H1 (cell line): ENCODE results near the gene PTPN3. TPM values are rescaled to one million over a fixed set of nuclear protein-coding genes. Genes with fewer than 3 reads are reported as not detected.

ENCODE experiments used
- CTCF ChIA-PET: fragments of 300-600 bp; sonication (Branson Sonifier 250); formaldehyde crosslinking; loops from one replicate; lab custom pipeline; 2021; ENCODE audit not compliant: partially characterized antibody; lab: Charles Lee
- POLR2A ChIA-PET: fragments of 300-600 bp; sonication (Branson Sonifier 250); formaldehyde crosslinking; loops from one replicate; lab custom pipeline; 2021; ENCODE audit warnings: inconsistent platforms; ENCODE audit not compliant: partially characterized antibody; lab: Charles Lee
- DNase-seq, 2 experiments: peaks; one replicate each; pipeline versions ENCODE4 v3.0.0 to v3.0.0-alpha.2; 2010 to 2022; ENCODE audit warnings: low spot score in 2 of 2, low read depth in 1 of 2, mixed read lengths in 1 of 2
- FAIRE-seq: peaks from 2 replicates; lab custom pipeline; 2011; peaks lifted over from hg19 to GRCh38; lab: Jason Lieb, UNC
- H2AFZ ChIP-seq: 2 replicates; pipeline ENCODE4 v1.8.1; 2012; ENCODE audit warnings: low read length, inconsistent platforms
- H2AK5ac ChIP-seq: 2 replicates; pipeline ENCODE4 v1.6.1; 2013; ENCODE audit warnings: low read depth, low read length
- H2BK120ac ChIP-seq: replicated peaks from 2 replicates; pipeline ENCODE3; 2013; ENCODE audit warnings: low read depth, low read length, inconsistent platforms
- H2BK12ac ChIP-seq: 2 replicates; pipeline ENCODE4 v1.6.1; 2013; ENCODE audit warnings: low read depth, low read length
- H2BK15ac ChIP-seq: 2 replicates; pipeline ENCODE4 v1.6.1; 2013; ENCODE audit warnings: low read length
- H2BK20ac ChIP-seq: 2 replicates; pipeline ENCODE4 v1.6.1; 2013; ENCODE audit warnings: low read length
- H2BK5ac ChIP-seq: 2 replicates; pipeline ENCODE4 v1.6.1; 2013; ENCODE audit warnings: low read depth, low read length
- H3K14ac ChIP-seq: 2 replicates; pipeline ENCODE4 v1.6.1; 2013; ENCODE audit warnings: inconsistent platforms; ENCODE audit not compliant: insufficient read length
- H3K18ac ChIP-seq: 2 replicates; pipeline ENCODE4 v1.6.1; 2013; ENCODE audit warnings: low read length; ENCODE audit errors: extremely low read depth
- H3K23ac ChIP-seq: 2 replicates; pipeline ENCODE4 v1.6.1; 2013; ENCODE audit warnings: inconsistent platforms; ENCODE audit not compliant: insufficient read length
- H3K23me2 ChIP-seq: 2 replicates; pipeline ENCODE4 v1.6.1; 2013; ENCODE audit warnings: low read depth, low read length
- H3K27ac ChIP-seq: 2 replicates; pipeline ENCODE4 v1.6.1; 2011; ENCODE audit warnings: low read depth, low read length, inconsistent platforms
- H3K27me3 ChIP-seq, 4 experiments: replicated peaks in 1 of 4; 1 replicate in 1 of 4; 2 replicates in 3 of 4; pipeline versions ENCODE4 v1.6.1 to v1.8.1; 2011 to 2013; ENCODE audit warnings: low read length in 3 of 4, mild to moderate bottlenecking in 3 of 4, inconsistent platforms in 2 of 4, mixed read lengths in 2 of 4, moderate library complexity in 1 of 4; ENCODE audit not compliant: control insufficient read depth in 3 of 4, insufficient read depth in 3 of 4; ENCODE audit errors: extremely low read depth in 1 of 4
- H3K36me3 ChIP-seq, 4 experiments: 2 replicates each; pipeline versions ENCODE4 v1.6.1 to v1.8.1; 2011 to 2013; ENCODE audit warnings: mild to moderate bottlenecking in 4 of 4, low read length in 3 of 4, moderate library complexity in 2 of 4, control low read depth in 1 of 4, inconsistent platforms in 1 of 4; ENCODE audit not compliant: insufficient read depth in 4 of 4, control insufficient read depth in 2 of 4
- H3K4ac ChIP-seq: replicated peaks from 2 replicates; pipeline ENCODE3; 2013; ENCODE audit warnings: low read length, low read depth, mixed read lengths, inconsistent platforms; ENCODE audit not compliant: insufficient read length
- H3K4me1 ChIP-seq, 4 experiments: replicated peaks in 1 of 4; 1 replicate in 1 of 4; 2 replicates in 3 of 4; pipeline versions ENCODE4 v1.6.1 to v1.8.1; 2011 to 2013; ENCODE audit warnings: low read length in 3 of 4, inconsistent platforms in 2 of 4, mixed read lengths in 1 of 4; ENCODE audit not compliant: insufficient read depth in 4 of 4, control insufficient read depth in 3 of 4
- H3K4me2 ChIP-seq, 2 experiments: 2 replicates each; pipeline versions ENCODE4 v1.6.1 to v1.8.1; 2011 to 2013; ENCODE audit warnings: low read depth in 2 of 2, low read length in 2 of 2, control low read depth in 1 of 2, inconsistent platforms in 1 of 2, mild to moderate bottlenecking in 1 of 2; ENCODE audit not compliant: insufficient read depth in 1 of 2
- H3K4me3 ChIP-seq, 4 experiments: fragments of 200-600, 300-600 bp in 1 of 4; sonication (generic), shearing (Covaris generic), sonication (Bioruptor Twin) in 1 of 4; 2 replicates each; pipeline versions ENCODE4 v1.5.1 to v1.8.1; 2011 to 2016; ENCODE audit warnings: low read length in 4 of 4, low read depth in 3 of 4, control low read depth in 2 of 4, inconsistent platforms in 2 of 4, mild to moderate bottlenecking in 2 of 4, mixed read lengths in 1 of 4, moderate library complexity in 1 of 4; ENCODE audit not compliant: insufficient read depth in 2 of 4; ENCODE audit errors: extremely low read depth in 1 of 4
- H3K56ac ChIP-seq: replicated peaks from 2 replicates; pipeline ENCODE3; 2013; ENCODE audit warnings: low read depth, mild to moderate bottlenecking, mixed read lengths, low read length, inconsistent platforms; ENCODE audit not compliant: insufficient read length
- H3K79me1 ChIP-seq: 2 replicates; pipeline ENCODE4 v1.6.1; 2013; ENCODE audit warnings: low read depth, low read length, control low read depth
- H3K79me2 ChIP-seq, 2 experiments: 2 replicates each; pipeline versions ENCODE4 v1.6.1 to v1.8.1; 2012 to 2013; ENCODE audit warnings: low read length in 2 of 2, mild to moderate bottlenecking in 2 of 2, inconsistent platforms in 1 of 2; ENCODE audit not compliant: insufficient read depth in 2 of 2, control insufficient read depth in 1 of 2
- H3K9ac ChIP-seq, 4 experiments: replicated peaks in 1 of 4; 1 replicate in 1 of 4; 2 replicates in 3 of 4; pipeline versions ENCODE4 v1.6.1 to v1.8.1; 2011 to 2013; ENCODE audit warnings: low read depth in 3 of 4, low read length in 3 of 4, control low read depth in 2 of 4, mild to moderate bottlenecking in 2 of 4, moderate library complexity in 2 of 4, inconsistent platforms in 1 of 4; ENCODE audit errors: extremely low read depth in 1 of 4
- H3K9me3 ChIP-seq, 2 experiments: 2 replicates each; pipeline versions ENCODE4 v1.6.1 to v1.8.1; 2012 to 2013; ENCODE audit warnings: mild to moderate bottlenecking in 2 of 2, moderate library complexity in 2 of 2, control low read depth in 1 of 2, inconsistent platforms in 1 of 2, low read depth in 1 of 2, low read length in 1 of 2, mixed read lengths in 1 of 2; ENCODE audit not compliant: insufficient read depth in 2 of 2
- H4K20me1 ChIP-seq, 2 experiments: replicated peaks in 1 of 2; 2 replicates each; pipeline versions ENCODE3 to v1.8.1; 2011 to 2013; ENCODE audit warnings: inconsistent platforms in 2 of 2, low read length in 2 of 2, mild to moderate bottlenecking in 1 of 2; ENCODE audit not compliant: insufficient read depth in 2 of 2, control insufficient read depth in 1 of 2
- H4K5ac ChIP-seq: 2 replicates; pipeline ENCODE4 v1.6.1; 2013; ENCODE audit warnings: low read length, low read depth, mixed read lengths, inconsistent platforms; ENCODE audit not compliant: insufficient read length
- H4K8ac ChIP-seq: 2 replicates; pipeline ENCODE4 v1.8.0; 2013; ENCODE audit warnings: mild to moderate bottlenecking, moderate library complexity, low read length, inconsistent platforms; ENCODE audit not compliant: insufficient read depth; ENCODE audit errors: extremely low read depth
- H4K91ac ChIP-seq: replicated peaks from 2 replicates; pipeline ENCODE3; 2013; ENCODE audit warnings: low read length, mixed read lengths, inconsistent platforms; ENCODE audit not compliant: insufficient read length
- ASH2L ChIP-seq: fragments of 200-600, 300-600 bp; sonication (generic); IDR thresholded peaks from one replicate; pipeline ENCODE4 v1.7.1; 2017; ENCODE audit warnings: low read length
- BACH1 ChIP-seq: IDR thresholded peaks from 2 replicates; pipeline ENCODE4 v1.6.1; 2012; ENCODE audit warnings: low read length, improper control_type of control experiment
- CREB1 ChIP-seq: IDR thresholded peaks from 2 replicates; pipeline ENCODE4 v1.6.1; 2012; ENCODE audit warnings: inconsistent platforms
- CTBP2 ChIP-seq: IDR thresholded peaks from 2 replicates; pipeline ENCODE4 v1.7.0; 2011; ENCODE audit warnings: borderline replicate concordance, mild to moderate bottlenecking, moderate library complexity, mixed read lengths, low read length; ENCODE audit not compliant: insufficient read depth, insufficient read length
- GTF2F1 ChIP-seq: IDR thresholded peaks from 2 replicates; pipeline ENCODE4 v1.6.1; 2012; ENCODE audit warnings: low read depth, low read length, improper control_type of control experiment, borderline replicate concordance
- JUND ChIP-seq: IDR thresholded peaks from 2 replicates; pipeline ENCODE4 v1.6.1; 2011; ENCODE audit warnings: mild to moderate bottlenecking, improper control_type of control experiment, low read length
- KDM4A ChIP-seq: IDR thresholded peaks from one replicate; pipeline ENCODE4 v1.7.1; 2012; ENCODE audit warnings: low read depth, mild to moderate bottlenecking, moderate library complexity, low read length, inconsistent platforms; ENCODE audit not compliant: severe bottlenecking
- SAP30 ChIP-seq: fragments of 300-600 bp; sonication (generic); IDR thresholded peaks from 2 replicates; pipeline ENCODE4 v1.7.1; 2012; ENCODE audit warnings: low read length, moderate library complexity, mild to moderate bottlenecking, inconsistent platforms; ENCODE audit not compliant: insufficient read depth, insufficient replicate concordance
- TBP ChIP-seq: IDR thresholded peaks from 2 replicates; pipeline ENCODE4 v1.6.1; 2011; ENCODE audit warnings: low read depth, low read length, improper control_type of control experiment
- TCF12 ChIP-seq: IDR thresholded peaks from 2 replicates; pipeline ENCODE4 v1.6.1; 2011; ENCODE audit warnings: low read depth, mild to moderate bottlenecking, low read length
- WGBS, 2 experiments: shearing (Covaris generic) in 1 of 2; methylation state at CpG; one replicate each; pipeline versions ENCODE4 v1.1.6 to v1.1.7; 2013 to 2015; ENCODE audit warnings: low lambda C conversion rate in 2 of 2, mixed read lengths in 2 of 2, inconsistent platforms in 1 of 2, low coverage in 1 of 2, missing lambda C conversion rate in 1 of 2; ENCODE audit not compliant: insufficient replicate concordance in 2 of 2, insufficient coverage in 1 of 2, insufficient read length in 1 of 2; ENCODE audit errors: extremely low coverage in 1 of 2, missing lambda C conversion rate in 1 of 2; 5-methylcytosine and 5-hydroxymethylcytosine counted together
- polyA plus RNA-seq, 7 experiments: library from polyadenylated mRNA; depleted of rRNA in 3 of 7; stranded (reverse) in 5 of 7; unstranded in 2 of 7; fragments of >200 nt in 5 of 7; fragments of 200-250 nt in 2 of 7; gene quantifications; 1 replicate in 5 of 7; 2 replicates in 1 of 7; 4 replicates in 1 of 7; pipeline versions ENCODE4 v1.2.1 to v1.2.3, GENCODE V29; 2011 to 2013; ENCODE audit warnings: missing spikeins in 2 of 7, mixed read lengths in 2 of 7
- total RNA-seq: library from RNA; stranded (reverse); fragmentation: NEBNext Ultra II Directional; extraction: Animal tissue kit (Norgen Biotek cat#: 25700); gene quantifications from 2 replicates; pipeline ENCODE4 v1.2.1, GENCODE V29; 2021

PTPN3 gene
- total and polyA plus RNA-seq, 2 of the 8 experiments (the other 6 are each of a cell fraction or from before 2014, with no cell fraction given), result 2.9 to 3.7 TPM

- Histone ChIP-seq H3K9me3 (no peaks in the 10 kb centered on the region), H2BK12ac (no peak overlapping the region), H3K23ac (no peak overlapping the region), H2BK120ac (no peak overlapping the region), H2BK5ac (no peak overlapping the region), H3K18ac (no peak overlapping the region), H3K9ac (no peak overlapping the region), H3K36me3 (no peaks in the 10 kb centered on the region), H3K4me2 (no peak overlapping the region), H3K4me3 (no peak overlapping the region), H4K91ac (no peak overlapping the region), H2BK20ac (no peak overlapping the region), H2BK15ac (no peak overlapping the region), H3K79me1 (no peaks in the 10 kb centered on the region; the same call in 1 of the 2 replicates), H3K23me2 (no peaks in the 10 kb centered on the region), H4K20me1 (no peaks in the 10 kb centered on the region), H4K8ac (no peak overlapping the region), H3K79me2 (no peaks in the 10 kb centered on the region), H3K4ac (no peak overlapping the region), H2AFZ (no peak overlapping the region), H3K14ac (no peak overlapping the region), H4K5ac (no peak overlapping the region), H3K27me3 (no peaks in the 10 kb centered on the region), H2AK5ac (no peak overlapping the region), H3K56ac (no peak overlapping the region), H3K27ac (no peak overlapping the region), H3K4me1 (peaks cover 0 to 6% (median 1%) of the 10 kb centered on the region in 4 experiments; a peak in 3 of 7 replicates)
- no peak for FAIRE-seq
- ChIA-PET POLR2A (interaction anchor here (1.2 to 1.3 kb wide), 2 partner anchors 13 to 21 kb away, joined by 3 read pairs; no protein-coding TSS in a partner anchor), CTCF (interaction anchor here (1.0 to 15.2 kb wide), 15 partner anchors 13 to 303 kb away, joined by 3 to 236 read pairs (median 4); no protein-coding TSS in a partner anchor)
- no peak for TF ChIP-seq TCF12
- TF ChIP-seq CTBP2, result no peak
- no peak for TF ChIP-seq TBP
- TF ChIP-seq JUND, result no peak
- no peak for TF ChIP-seq ASH2L
- TF ChIP-seq SAP30, result no peak
- TF ChIP-seq KDM4A, result no peak
- TF ChIP-seq BACH1, result no peak
- TF ChIP-seq CREB1, result no peak
- TF ChIP-seq GTF2F1, result no peak
- 85% methylated on average over 5 of the region's 5 CpGs; no CpG with 5 or more reads in 1 of the 2 experiments for WGBS, 2 experiments
- no peak for DNase-seq
These were observed 43.4 kb downstream of the PTPN3 start for GRCh38 chr9:109454601-109455155.
